H1 (cell line): ENCODE results near the gene RPL38. TPM values are rescaled to one million over a fixed set of nuclear protein-coding genes. Genes with fewer than 3 reads are reported as not detected.

ENCODE experiments used
- ATF2 ChIP-seq: IDR thresholded peaks from 2 replicates; pipeline ENCODE4 v1.6.1; 2012; ENCODE audit warnings: low read length, inconsistent platforms
- CBX5 ChIP-seq: fragments of 300-800, 300-1000 bp; sonication (generic); IDR thresholded peaks from 2 replicates; pipeline ENCODE4 v1.7.1; 2016; ENCODE audit warnings: antibody characterized with exemption, low read length, low read depth
- EZH2 ChIP-seq: fragments of 200-600 bp; sonication (generic); IDR thresholded peaks from 2 replicates; pipeline ENCODE4 v1.7.1; 2012; ENCODE audit warnings: low read depth, mild to moderate bottlenecking, moderate library complexity, low read length, inconsistent platforms; ENCODE audit not compliant: severe bottlenecking
- FOSL1 ChIP-seq: IDR thresholded peaks from 2 replicates; pipeline ENCODE4 v1.6.1; 2011; ENCODE audit warnings: mild to moderate bottlenecking, low read depth, low read length, moderate library complexity; ENCODE audit not compliant: insufficient read depth
- GTF2F1 ChIP-seq: IDR thresholded peaks from 2 replicates; pipeline ENCODE4 v1.6.1; 2012; ENCODE audit warnings: low read depth, low read length, improper control_type of control experiment, borderline replicate concordance
- KDM1A ChIP-seq: fragments of 200-600, 300-600 bp; sonication (generic); IDR thresholded peaks from 2 replicates; pipeline ENCODE4 v1.7.1; 2016; ENCODE audit warnings: mild to moderate bottlenecking, low read length, borderline replicate concordance
- MAX ChIP-seq: IDR thresholded peaks from 2 replicates; pipeline ENCODE4 v1.6.1; 2012; ENCODE audit warnings: inconsistent platforms
- NANOG ChIP-seq: IDR thresholded peaks from 2 replicates; pipeline ENCODE4 v1.6.1; 2011; ENCODE audit warnings: low read length, low read depth, mild to moderate bottlenecking, inconsistent platforms; ENCODE audit not compliant: insufficient read depth, poor library complexity, severe bottlenecking
- PHF8 ChIP-seq: fragments of 200-600 bp; sonication (generic); conservative IDR thresholded peaks from 2 replicates; pipeline ENCODE4 v1.7.1; 2012; ENCODE audit warnings: low read depth, mild to moderate bottlenecking, inconsistent platforms, low read length, moderate library complexity
- POLR2A ChIP-seq, 2 experiments: IDR thresholded peaks; 1 replicate in 1 of 2; 2 replicates in 1 of 2; pipeline ENCODE4 v1.6.1; 2011; ENCODE audit warnings: low read depth in 2 of 2, low read length in 2 of 2, mild to moderate bottlenecking in 2 of 2; ENCODE audit errors: control extremely low read depth in 1 of 2
- POU5F1 ChIP-seq: IDR thresholded peaks from 2 replicates; pipeline ENCODE4 v1.6.1; 2011; ENCODE audit warnings: low read depth, mild to moderate bottlenecking, low read length, moderate library complexity
- SAP30 ChIP-seq: fragments of 300-600 bp; sonication (generic); IDR thresholded peaks from 2 replicates; pipeline ENCODE4 v1.7.1; 2012; ENCODE audit warnings: low read length, moderate library complexity, mild to moderate bottlenecking, inconsistent platforms; ENCODE audit not compliant: insufficient read depth, insufficient replicate concordance
- SIX5 ChIP-seq: IDR thresholded peaks from 2 replicates; pipeline ENCODE4 v1.6.1; 2011; ENCODE audit warnings: mild to moderate bottlenecking, low read depth, low read length
- SP4 ChIP-seq: IDR thresholded peaks from 2 replicates; pipeline ENCODE4 v1.6.1; 2012; ENCODE audit warnings: low read length, inconsistent platforms
- SRF ChIP-seq: IDR thresholded peaks from 2 replicates; pipeline ENCODE4 v1.6.1; 2011; ENCODE audit warnings: mild to moderate bottlenecking, low read depth, low read length, moderate library complexity
- SUZ12 ChIP-seq: fragments of 200-600 bp; sonication (generic); IDR thresholded peaks from 2 replicates; pipeline ENCODE4 v1.6.1; 2012; ENCODE audit warnings: mild to moderate bottlenecking, inconsistent platforms, low read length, moderate library complexity, mixed read lengths
- TAF7 ChIP-seq: optimal IDR thresholded peaks from 2 replicates; pipeline ENCODE3; 2011; ENCODE audit warnings: low read depth, mild to moderate bottlenecking, inconsistent platforms, low read length, moderate library complexity, borderline replicate concordance
- TBP ChIP-seq: IDR thresholded peaks from 2 replicates; pipeline ENCODE4 v1.6.1; 2011; ENCODE audit warnings: low read depth, low read length, improper control_type of control experiment
- TCF12 ChIP-seq: IDR thresholded peaks from 2 replicates; pipeline ENCODE4 v1.6.1; 2011; ENCODE audit warnings: low read depth, mild to moderate bottlenecking, low read length
- TEAD4 ChIP-seq: IDR thresholded peaks from 2 replicates; pipeline ENCODE4 v1.6.1; 2012; ENCODE audit warnings: low read depth, low read length, inconsistent platforms, mixed read lengths
- polyA plus RNA-seq, 7 experiments: library from polyadenylated mRNA; depleted of rRNA in 3 of 7; stranded (reverse) in 5 of 7; unstranded in 2 of 7; fragments of >200 nt in 5 of 7; fragments of 200-250 nt in 2 of 7; gene quantifications; 1 replicate in 5 of 7; 2 replicates in 1 of 7; 4 replicates in 1 of 7; pipeline versions ENCODE4 v1.2.1 to v1.2.3, GENCODE V29; 2011 to 2013; ENCODE audit warnings: missing spikeins in 2 of 7, mixed read lengths in 2 of 7
- total RNA-seq: library from RNA; stranded (reverse); fragmentation: NEBNext Ultra II Directional; extraction: Animal tissue kit (Norgen Biotek cat#: 25700); gene quantifications from 2 replicates; pipeline ENCODE4 v1.2.1, GENCODE V29; 2021

Gene RPL38
- total and polyA plus RNA-seq, 2 of the 8 experiments (the other 6 are each of a cell fraction or from before 2014, with no cell fraction given) = 412 to 1,195 TPM

GRCh38 chr17:74203439-74204240, at the start of gene RPL38 (continued):
- TF ChIP-seq MAX = no peak; the same call in 1 of the 2 replicates
- TF ChIP-seq POLR2A (IDR thresholded peaks at IDR 0.05; ENCODE audit: control extremely low read depth in 1 of 2, low read depth in 2 of 2, low read length in 2 of 2) = peak in 1 of 2 experiments; percentile 98; a peak in 2 of 3 replicates
- TF ChIP-seq FOSL1 = no peak
- TF ChIP-seq GTF2F1 = peak; percentile 78; the same call in 1 of the 2 replicates
- TF ChIP-seq SAP30 = no peak
- TF ChIP-seq ATF2 = 0 out of 2 replicates have a peak, but pooled peaks have one; percentile 18
- TF ChIP-seq CBX5 = no peak
- TF ChIP-seq KDM1A = 0 out of 2 replicates have a peak, but pooled peaks have one; percentile 64
- TF ChIP-seq EZH2 = no peak
- TF ChIP-seq TAF7 = peak; percentile 98
- TF ChIP-seq SIX5 = no peak
- 0 out of 2 replicates have a peak, but pooled peaks have one; percentile 18 for TF ChIP-seq SRF
- peak; percentile 86 for TF ChIP-seq SP4
- TF ChIP-seq SUZ12 = no peak
- TF ChIP-seq TBP = peak; percentile 97
- 0 out of 2 replicates have a peak, but pooled peaks have one; percentile 42 for TF ChIP-seq TEAD4
- no peak for TF ChIP-seq NANOG
- peak; percentile 95 for TF ChIP-seq PHF8
- TF ChIP-seq POU5F1 = no peak
- no peak for TF ChIP-seq TCF12
